HG03108 (cell line): ENCODE measurements around the gene KIAA0930.

Experiments
- ATAC-seq: cut with Tn5 transposase; IDR thresholded peaks from one replicate; pipeline ENCODE4 v1.9.1; 2021; ENCODE audit warnings: moderate library complexity; ENCODE audit not compliant: unreplicated experiment

The KIAA0930 gene

GRCh38 chr22:45154383-45154782 is 86.3 kb downstream of the KIAA0930 start:
- no peak for ATAC-seq

DNA sequence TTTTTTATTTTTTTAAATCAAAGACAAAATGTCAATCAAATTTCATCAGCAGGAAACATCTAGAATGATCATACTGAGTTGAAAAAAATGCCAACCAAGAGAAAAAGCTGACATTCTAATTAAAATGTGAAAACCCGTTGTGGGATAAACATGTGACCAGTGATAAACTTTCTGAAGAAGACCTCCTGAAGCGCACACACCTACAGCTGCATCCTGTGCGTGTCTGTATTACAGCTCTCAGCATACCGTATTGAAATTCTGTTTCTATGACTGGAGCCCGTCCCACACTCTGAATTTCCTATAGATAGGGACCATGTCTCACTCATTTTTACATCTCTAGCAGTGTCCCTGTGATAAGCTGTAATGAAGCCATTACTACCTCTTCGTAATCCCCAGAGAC is 89.2 kb downstream of the KIAA0930 start:
- ATAC-seq: no peak

DNA sequence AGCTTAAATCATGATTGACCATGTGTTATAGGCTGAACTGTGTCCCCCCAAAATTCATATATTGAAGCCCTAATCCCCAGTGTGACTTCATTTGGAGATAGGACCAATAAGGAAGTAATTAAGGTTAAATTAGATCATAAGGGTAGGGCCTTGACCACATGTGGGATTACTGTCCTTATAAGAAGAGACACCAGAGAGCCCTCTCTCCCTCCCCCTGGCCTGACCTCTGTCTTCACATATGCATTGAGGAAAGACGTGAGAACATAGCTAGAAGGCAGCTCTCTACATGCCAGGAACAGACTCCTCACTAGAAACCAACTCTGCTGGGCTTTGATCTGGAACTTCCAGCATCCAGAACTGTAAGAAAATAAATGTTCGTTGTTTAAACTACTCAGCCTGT is 90.6 kb downstream of the KIAA0930 start:
- ATAC-seq: no peak

DNA sequence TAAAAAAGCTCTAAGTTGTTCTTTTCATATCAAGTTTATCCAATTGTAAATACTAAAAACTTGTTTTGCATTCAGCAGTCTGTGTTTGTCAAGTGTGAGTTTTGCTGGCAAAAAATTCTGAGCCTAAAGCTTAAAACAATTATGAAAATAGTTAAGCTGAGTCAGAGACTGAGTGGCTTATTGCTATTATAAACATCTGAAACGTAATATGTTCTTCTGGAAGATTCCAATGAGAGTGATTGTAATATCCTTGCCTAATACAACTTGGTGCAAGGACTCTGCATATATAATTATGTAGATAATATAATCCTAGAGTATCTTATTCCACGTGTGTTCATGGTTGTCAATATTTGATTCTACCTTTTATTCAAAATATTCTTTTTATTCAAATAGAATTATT is 91.0 kb downstream of the KIAA0930 start:
- ATAC-seq: no peak

DNA sequence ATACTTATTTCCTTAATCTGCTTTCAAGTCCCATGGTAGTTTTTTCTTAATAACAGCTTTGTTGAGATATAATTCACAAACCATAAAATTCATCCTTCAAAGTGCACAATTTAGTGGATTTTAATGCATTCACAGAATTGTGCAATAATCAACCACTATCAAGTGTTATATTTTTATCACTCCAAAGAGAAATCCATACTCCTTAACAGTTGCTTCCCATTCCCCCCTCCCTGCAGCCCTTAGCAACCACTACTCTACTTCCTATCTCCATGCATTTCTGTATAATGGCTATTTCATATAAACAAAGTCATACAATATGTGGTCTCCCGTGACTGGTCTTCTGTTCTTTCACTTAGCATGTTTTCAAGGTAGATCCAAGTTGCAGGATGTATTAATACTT is 95.8 kb downstream of the KIAA0930 start:
- ATAC-seq: no peak

DNA sequence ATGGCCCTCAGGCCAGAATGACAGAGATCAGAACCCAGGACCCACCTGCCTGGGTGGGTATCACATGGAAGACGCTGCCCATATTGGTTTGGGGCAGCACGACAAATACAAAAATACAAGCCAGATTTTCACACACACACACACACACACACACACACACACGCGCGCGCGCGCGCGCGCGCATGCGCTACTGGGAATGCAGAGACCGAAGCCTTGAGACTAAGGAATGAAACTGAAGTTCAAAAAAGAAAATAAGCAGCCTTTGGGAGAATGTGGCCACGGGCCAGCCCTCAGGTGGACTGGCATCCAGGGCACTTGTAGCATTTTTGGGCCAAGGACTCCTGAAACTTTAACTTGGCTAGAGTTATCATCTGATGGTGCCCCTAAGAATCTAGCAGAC is 98.3 kb downstream of the KIAA0930 start:
- no peak for ATAC-seq
